Body of pancreas (tissue), 4 donors: Measurements from ENCODE around the gene SNX30.

Experiments
- POLR2A ChIP-seq, 3 donors: fragments of 450-650 bp; IDR thresholded peaks; one replicate each; pipeline ENCODE4 v1.6.1; 2016; ENCODE audit warnings: antibody characterized with exemption in 3 of 3, mild to moderate bottlenecking in 2 of 3
- TF ChIP-seq, protein P1 (sequence below), 7 experiments: fragments of 450-650 bp in 4 of 7; fragments of 200-600 bp in 3 of 7; sonication (generic) in 3 of 7; IDR thresholded peaks; one replicate each; pipeline ENCODE4 v1.5.1; 2016 to 2019; ENCODE audit warnings: antibody characterized with exemption in 7 of 7

DNA sequence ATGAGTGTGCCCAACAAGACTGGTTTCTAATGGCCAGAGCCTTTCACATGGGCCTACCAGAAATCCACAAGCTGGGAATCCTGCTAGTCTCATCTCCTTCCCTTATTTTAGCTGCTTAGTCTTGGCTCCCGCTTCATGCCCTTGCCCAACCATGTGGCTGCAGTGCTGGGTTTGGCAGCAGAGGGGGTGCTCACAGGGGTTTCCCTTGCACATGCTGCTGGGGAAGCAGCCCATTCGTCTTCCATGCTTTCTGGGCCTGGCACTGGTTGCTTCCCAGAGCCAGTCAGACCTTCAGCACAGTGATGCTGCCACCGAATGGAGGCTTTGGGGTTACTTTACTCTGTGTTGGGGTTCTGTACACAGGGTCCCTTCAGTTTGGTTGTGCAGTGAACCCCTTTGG lies 113.8 kb downstream of the SNX30 start:
- TF ChIP-seq, protein P1, sequence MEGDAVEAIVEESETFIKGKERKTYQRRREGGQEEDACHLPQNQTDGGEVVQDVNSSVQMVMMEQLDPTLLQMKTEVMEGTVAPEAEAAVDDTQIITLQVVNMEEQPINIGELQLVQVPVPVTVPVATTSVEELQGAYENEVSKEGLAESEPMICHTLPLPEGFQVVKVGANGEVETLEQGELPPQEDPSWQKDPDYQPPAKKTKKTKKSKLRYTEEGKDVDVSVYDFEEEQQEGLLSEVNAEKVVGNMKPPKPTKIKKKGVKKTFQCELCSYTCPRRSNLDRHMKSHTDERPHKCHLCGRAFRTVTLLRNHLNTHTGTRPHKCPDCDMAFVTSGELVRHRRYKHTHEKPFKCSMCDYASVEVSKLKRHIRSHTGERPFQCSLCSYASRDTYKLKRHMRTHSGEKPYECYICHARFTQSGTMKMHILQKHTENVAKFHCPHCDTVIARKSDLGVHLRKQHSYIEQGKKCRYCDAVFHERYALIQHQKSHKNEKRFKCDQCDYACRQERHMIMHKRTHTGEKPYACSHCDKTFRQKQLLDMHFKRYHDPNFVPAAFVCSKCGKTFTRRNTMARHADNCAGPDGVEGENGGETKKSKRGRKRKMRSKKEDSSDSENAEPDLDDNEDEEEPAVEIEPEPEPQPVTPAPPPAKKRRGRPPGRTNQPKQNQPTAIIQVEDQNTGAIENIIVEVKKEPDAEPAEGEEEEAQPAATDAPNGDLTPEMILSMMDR (IDR thresholded peaks at IDR 0.05) = no peak
- TF ChIP-seq POLR2A (IDR thresholded peaks at IDR 0.05) = no peak
